Left lung (tissue), 10 donors: ENCODE data around the gene DACH1. TPM values are rescaled to one million over a fixed set of nuclear protein-coding genes. Genes with fewer than 3 reads are reported as not detected.

Experiments used
- ATAC-seq: fragments of 200-7000 bp; cut with Tn5 transposase; one replicate; pipeline ENCODE4 v1.9.1; 2020; ENCODE audit warnings: moderate library complexity
- DNase-seq, 4 donors: peaks; one replicate each; pipeline ENCODE4 v3.0.0-alpha.2; 2013 to 2020
- H3K27ac ChIP-seq, 2 donors: fragments of 200-600 bp; sonication (generic) in 1 of 2; one replicate each; pipeline versions ENCODE4 v1.5.0 to v1.8.0; 2020 to 2021
- H3K27me3 ChIP-seq, 2 donors: fragments of 200-600 bp; sonication (generic) in 1 of 2; one replicate each; pipeline versions ENCODE4 v1.5.0 to v1.8.0; 2020 to 2021
- H3K36me3 ChIP-seq, 2 donors: fragments of 200-600 bp; sonication (generic) in 1 of 2; one replicate each; pipeline versions ENCODE4 v1.5.0 to v1.8.0; 2020 to 2021
- H3K4me1 ChIP-seq, 2 donors: fragments of 200-600 bp; one replicate each; pipeline ENCODE4 v1.8.0; 2021
- H3K4me3 ChIP-seq, 2 donors: fragments of 200-600 bp; sonication (generic) in 1 of 2; one replicate each; pipeline versions ENCODE4 v1.5.0 to v1.8.0; 2020 to 2021; ENCODE audit warnings: mild to moderate bottlenecking in 1 of 2
- H3K9me3 ChIP-seq, 2 donors: fragments of 200-600 bp; sonication (generic) in 1 of 2; one replicate each; pipeline versions ENCODE4 v1.5.0 to v1.8.0; 2020 to 2021
- intact Hi-C, 2 donors: fragments of 100-400 bp; cut with DNase I; formaldehyde crosslinking; loops; one replicate each; pipeline versions ENCODE4 v1.11.2 to v1.14.2; 2022
- polyA plus RNA-seq, 6 donors: library from polyadenylated mRNA; unstranded; fragments of 120-200 nt; gene quantifications; one replicate each; pipeline ENCODE4 v1.2.1, GENCODE V29; 2013; ENCODE audit not compliant: insufficient read length in 6 of 6
- total RNA-seq, 2 donors: library from RNA; stranded (reverse); fragmentation: NEBNext Ultra II Directional; extraction: Animal tissue kit (Norgen Biotek cat#: 25700); gene quantifications; one replicate each; pipeline ENCODE4 v1.2.1, GENCODE V29; 2021
- TF ChIP-seq, protein P1 (sequence below), 2 donors: fragments of 200-600 bp; sonication (generic) in 1 of 2; IDR thresholded peaks; one replicate each; pipeline versions ENCODE4 v1.5.0 to v1.8.0; 2021; ENCODE audit warnings: antibody characterized with exemption in 2 of 2
- donor health status: DM: no; HTN: yes; CAD: no.
- donor health status: DM: no; HTN: no; CAD: no.

Gene DACH1
- total and polyA plus RNA-seq, 8 donors = 4.6 to 47.5 (median 43.9) TPM

DNA sequence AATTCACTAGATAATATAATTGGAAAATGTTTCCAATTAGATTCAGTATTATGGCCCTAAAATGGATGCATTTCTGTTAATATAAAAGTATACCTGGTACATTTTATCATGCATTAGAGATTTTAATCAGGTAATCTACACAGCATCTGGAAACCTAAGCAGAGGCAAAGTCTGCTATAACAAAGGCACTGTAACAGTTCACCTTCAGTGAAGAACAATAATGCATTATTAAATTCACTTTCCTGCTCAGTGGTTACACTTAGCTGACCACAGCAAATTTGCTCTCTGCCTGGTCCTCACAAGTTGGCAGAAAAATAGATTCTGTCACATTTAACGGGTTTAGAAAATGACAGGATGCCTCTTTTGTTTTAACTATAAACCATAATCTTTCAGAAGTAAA, 326.9 kb downstream of the DACH1 start:
- Histone ChIP-seq H3K27ac (no peak overlapping the region), H3K36me3 (no peaks in the 10 kb centered on the region), H3K4me3 (no peak overlapping the region), H3K27me3 (no peaks in the 10 kb centered on the region), H3K4me1 (no peaks in the 10 kb centered on the region), H3K9me3 (no peaks in the 10 kb centered on the region)
- intact Hi-C loops = no loop called here
- DNase-seq (no peak), ATAC-seq (no peak)
- TF ChIP-seq, protein P1, sequence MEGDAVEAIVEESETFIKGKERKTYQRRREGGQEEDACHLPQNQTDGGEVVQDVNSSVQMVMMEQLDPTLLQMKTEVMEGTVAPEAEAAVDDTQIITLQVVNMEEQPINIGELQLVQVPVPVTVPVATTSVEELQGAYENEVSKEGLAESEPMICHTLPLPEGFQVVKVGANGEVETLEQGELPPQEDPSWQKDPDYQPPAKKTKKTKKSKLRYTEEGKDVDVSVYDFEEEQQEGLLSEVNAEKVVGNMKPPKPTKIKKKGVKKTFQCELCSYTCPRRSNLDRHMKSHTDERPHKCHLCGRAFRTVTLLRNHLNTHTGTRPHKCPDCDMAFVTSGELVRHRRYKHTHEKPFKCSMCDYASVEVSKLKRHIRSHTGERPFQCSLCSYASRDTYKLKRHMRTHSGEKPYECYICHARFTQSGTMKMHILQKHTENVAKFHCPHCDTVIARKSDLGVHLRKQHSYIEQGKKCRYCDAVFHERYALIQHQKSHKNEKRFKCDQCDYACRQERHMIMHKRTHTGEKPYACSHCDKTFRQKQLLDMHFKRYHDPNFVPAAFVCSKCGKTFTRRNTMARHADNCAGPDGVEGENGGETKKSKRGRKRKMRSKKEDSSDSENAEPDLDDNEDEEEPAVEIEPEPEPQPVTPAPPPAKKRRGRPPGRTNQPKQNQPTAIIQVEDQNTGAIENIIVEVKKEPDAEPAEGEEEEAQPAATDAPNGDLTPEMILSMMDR (IDR thresholded peaks at IDR 0.05) = no peak

GRCh38 chr13:71536201-71536600, 330.8 kb downstream of the DACH1 start:
- ATAC-seq = no peak
- Histone ChIP-seq H3K9me3 (no peaks in the 10 kb centered on the region), H3K4me1 (no peaks in the 10 kb centered on the region), H3K27ac (no peak overlapping the region), H3K4me3 (no peak overlapping the region), H3K27me3 (no peaks in the 10 kb centered on the region), H3K36me3 (no peaks in the 10 kb centered on the region)
- TF ChIP-seq, protein P1 (IDR thresholded peaks at IDR 0.05) = no peak
- intact Hi-C loops = no loop called here
- DNase-seq = no peak

- TF ChIP-seq, protein P1 (IDR thresholded peaks at IDR 0.05) = no peak
- H3K9me3 ChIP-seq = no peaks in the 10 kb centered on the region
- no peaks in the 10 kb centered on the region for H3K36me3 ChIP-seq
- H3K4me3 ChIP-seq = no peak overlapping the region
- no peaks in the 10 kb centered on the region for H3K4me1 ChIP-seq
- ATAC-seq (no peak), DNase-seq (peak in 2 of 4 donors; percentile 79 to 85)
- intact Hi-C loops = no loop called here
- no peaks in the 10 kb centered on the region for H3K27me3 ChIP-seq
- no peak overlapping the region for H3K27ac ChIP-seq
Measured at GRCh38 chr13:71524613-71525304, 342.2 kb downstream of the DACH1 start.

- no peak for DNase-seq
- intact Hi-C loops = no loop called here
- Histone ChIP-seq H3K4me3 (no peak overlapping the region), H3K4me1 (no peaks in the 10 kb centered on the region), H3K9me3 (no peaks in the 10 kb centered on the region), H3K27ac (no peak overlapping the region), H3K27me3 (no peaks in the 10 kb centered on the region), H3K36me3 (no peaks in the 10 kb centered on the region)
- TF ChIP-seq, protein P1 (IDR thresholded peaks at IDR 0.05) = no peak
- no peak for ATAC-seq
Measured at GRCh38 chr13:71524245-71524612, 342.8 kb downstream of the DACH1 start.

- DNase-seq (peak in 1 of 4 donors; percentile 18), ATAC-seq (no peak)
- Histone ChIP-seq H3K27ac (no peak overlapping the region), H3K27me3 (no peaks in the 10 kb centered on the region), H3K36me3 (no peaks in the 10 kb centered on the region), H3K4me3 (no peak overlapping the region), H3K4me1 (no peaks in the 10 kb centered on the region), H3K9me3 (no peaks in the 10 kb centered on the region)
- intact Hi-C loops = no loop called here
- TF ChIP-seq, protein P1 (IDR thresholded peaks at IDR 0.05) = no peak
Measured at GRCh38 chr13:71522941-71523526, 344.0 kb downstream of the DACH1 start.
